Thoracic aorta (tissue), 2 donors: Measurements from ENCODE around the gene NPBWR2. TPM values are rescaled to one million over a fixed set of nuclear protein-coding genes. Genes with fewer than 3 reads are reported as not detected.
A peak's percentile ranks its signal among the peaks of the same experiment; 100 is the strongest.
"Not testable (repeated sequence)": the region's sequence is repeated elsewhere in the genome, so short reads cannot be mapped to it uniquely, and the experiment has no call there.

ENCODE experiments used
- ATAC-seq: fragments of 150-250 bp; one replicate; pipeline ENCODE4 v1.8.0; 2017; ENCODE audit warnings: low read depth; ENCODE audit not compliant: insufficient number of reproducible peaks, low FRiP score
- DNase-seq: peaks from one replicate; pipeline ENCODE4 v3.0.0-alpha.2; 2020; ENCODE audit warnings: low spot score
- H3K27ac ChIP-seq, 2 donors: fragments of 200-600 bp; sonication (generic); 1 replicate in 1 of 2; 2 replicates in 1 of 2; pipeline ENCODE4 v1.5.1; 2016; ENCODE audit warnings: mild to moderate bottlenecking in 2 of 2, moderate library complexity in 2 of 2
- H3K27me3 ChIP-seq: fragments of 200-600 bp; sonication (generic); replicated peaks from 2 replicates; pipeline ENCODE4 v1.6.0; 2016; ENCODE audit warnings: mild to moderate bottlenecking; ENCODE audit not compliant: insufficient read depth
- H3K36me3 ChIP-seq: fragments of 200-600 bp; sonication (generic); one replicate; pipeline ENCODE4 v1.5.1; 2016
- H3K4me1 ChIP-seq, 2 donors: fragments of 200-600 bp; sonication (generic); 1 replicate in 1 of 2; 2 replicates in 1 of 2; pipeline versions ENCODE4 v1.5.1 to v1.6.0; 2016; ENCODE audit warnings: low read depth in 2 of 2, mild to moderate bottlenecking in 1 of 2; ENCODE audit not compliant: control insufficient read depth in 1 of 2
- H3K4me3 ChIP-seq: fragments of 200-600 bp; sonication (generic); 2 replicates; pipeline ENCODE4 v1.5.1; 2016; ENCODE audit warnings: mild to moderate bottlenecking
- H3K9me3 ChIP-seq: fragments of 200-600 bp; sonication (generic); 2 replicates; pipeline ENCODE4 v1.5.1; 2016
- CTCF ChIP-seq: fragments of 200-600 bp; sonication (generic); IDR thresholded peaks from one replicate; pipeline ENCODE4 v1.5.1; 2019; ENCODE audit warnings: antibody characterized with exemption
- total RNA-seq, 2 donors: library from RNA; depleted of rRNA; stranded (reverse); fragments of >200 nt; gene quantifications; one replicate each; pipeline versions ENCODE4 v1.1.0 to v1.2.3, GENCODE V29; 2016

Gene NPBWR2
- total RNA-seq, 2 donors from 2014 or later: not detected

GRCh38 chr20:64090165-64090564 is 17.2 kb downstream of the NPBWR2 start:
- no peak overlapping the region for H3K4me3 ChIP-seq
- no peak for ATAC-seq
- H3K27ac ChIP-seq: no peak overlapping the region
- H3K36me3 ChIP-seq: no peaks in the 10 kb centered on the region
- H3K9me3 ChIP-seq: no peaks in the 10 kb centered on the region
- DNase-seq: no peak
- TF ChIP-seq CTCF: no peak
- no peaks in the 10 kb centered on the region for H3K4me1 ChIP-seq
- no peaks in the 10 kb centered on the region for H3K27me3 ChIP-seq

- not testable (repeated sequence) for ATAC-seq, H3K4me1 ChIP-seq, H3K27me3 ChIP-seq, H3K27ac ChIP-seq, H3K36me3 ChIP-seq, DNase-seq, H3K4me3 ChIP-seq, H3K9me3 ChIP-seq
Observed at GRCh38 chr20:64088586-64088985, 18.8 kb downstream of the NPBWR2 start.

GRCh38 chr20:64087226-64087825 is 20.0 kb downstream of the NPBWR2 start:
- H3K27ac ChIP-seq, H3K4me3 ChIP-seq, H3K36me3 ChIP-seq, DNase-seq, ATAC-seq, H3K9me3 ChIP-seq, H3K27me3 ChIP-seq: not testable (repeated sequence)
- peaks cover 10 to 16% of the 10 kb centered on the region in 2 donors for H3K4me1 ChIP-seq

GRCh38 chr20:64086801-64087200 is 20.6 kb downstream of the NPBWR2 start:
- H3K9me3 ChIP-seq: no peaks in the 10 kb centered on the region
- H3K4me1 ChIP-seq: peaks cover 10 to 16% of the 10 kb centered on the region in 2 donors
- no peak for DNase-seq
- H3K4me3 ChIP-seq: no peak overlapping the region
- no peaks in the 10 kb centered on the region for H3K36me3 ChIP-seq
- no peak for ATAC-seq
- no peaks in the 10 kb centered on the region for H3K27me3 ChIP-seq
- TF ChIP-seq CTCF: no peak
- H3K27ac ChIP-seq: no peak overlapping the region

GRCh38 chr20:64084685-64085152 is 22.6 kb downstream of the NPBWR2 start:
- no peaks in the 10 kb centered on the region for H3K27me3 ChIP-seq
- no peak overlapping the region for H3K4me3 ChIP-seq
- no peak for DNase-seq
- no peaks in the 10 kb centered on the region for H3K36me3 ChIP-seq
- peaks cover 10 to 22% of the 10 kb centered on the region in 2 donors for H3K4me1 ChIP-seq
- TF ChIP-seq CTCF: no peak
- H3K27ac ChIP-seq: no peak overlapping the region
- no peaks in the 10 kb centered on the region for H3K9me3 ChIP-seq
- no peak for ATAC-seq

GRCh38 chr20:64083804-64084684 is 23.3 kb downstream of the NPBWR2 start, which contains the start of gene LKAAEAR1:
Gene LKAAEAR1, minus strand, starts transcription at chr20:64084398. Its CDS starts 179 bp downstream, at chr20:64084219.
- TF ChIP-seq CTCF: no peak
- Histone ChIP-seq H3K4me1 (peaks cover 12 to 26% of the 10 kb centered on the region in 2 donors), H3K27me3 (no peaks in the 10 kb centered on the region), H3K36me3 (no peaks in the 10 kb centered on the region), H3K4me3 (peak within 1 kb of the TSS; percentile 75), H3K9me3 (no peaks in the 10 kb centered on the region), H3K27ac (no peak within 1 kb of the TSS)
- ATAC-seq (no peak), DNase-seq (no peak)
